ENCODE data around the gene ECHS1.

ECHS1 gene

GRCh38 chr10:133315847-133316246 lies 57.3 kb downstream of the ECHS1 start:
- in situ Hi-C loops (cut with HindIII; ENCODE audit: low sequenced_read_pairs), result no loop called here
- TF ChIP-seq CTCF (IDR thresholded peaks at IDR 0.05; ENCODE audit: low read depth, low read length, missing control alignments), result no peak
- no peak overlapping the region for H3K4me3 ChIP-seq (ENCODE audit: low read depth, low read length)
- DNase-seq (ENCODE audit: low read depth), result no peak

- no peak for TF ChIP-seq CTCF (IDR thresholded peaks at IDR 0.05; ENCODE audit: low read depth, low read length, missing control alignments)
- H3K4me3 ChIP-seq (ENCODE audit: low read depth, low read length), result no peak overlapping the region
- in situ Hi-C loops (cut with HindIII; ENCODE audit: low sequenced_read_pairs), result no loop called here
- DNase-seq (ENCODE audit: low read depth), result no peak
Observed at GRCh38 chr10:133314911-133315310, 58.2 kb downstream of the ECHS1 start.

- H3K4me3 ChIP-seq (ENCODE audit: low read depth, low read length), result no peak overlapping the region
- in situ Hi-C loops (cut with HindIII; ENCODE audit: low sequenced_read_pairs), result no loop called here
- no peak for DNase-seq (ENCODE audit: low read depth)
- no peak for TF ChIP-seq CTCF (IDR thresholded peaks at IDR 0.05; ENCODE audit: low read depth, low read length, missing control alignments)
Observed at GRCh38 chr10:133313192-133313591, 60.0 kb downstream of the ECHS1 start.

GRCh38 chr10:133312769-133313145 lies 60.4 kb downstream of the ECHS1 start:
- DNase-seq (ENCODE audit: low read depth), result no peak
- TF ChIP-seq CTCF (IDR thresholded peaks at IDR 0.05; ENCODE audit: low read depth, low read length, missing control alignments), result no peak
- H3K4me3 ChIP-seq (ENCODE audit: low read depth, low read length), result no peak overlapping the region
- in situ Hi-C loops (cut with HindIII; ENCODE audit: low sequenced_read_pairs), result no loop called here
